ENCODE measurements around the gene AMBRA1. TPM values are rescaled to one million over a fixed set of nuclear protein-coding genes. Genes with fewer than 3 reads are reported as not detected.
"Not testable (repeated sequence)": the region's sequence is repeated elsewhere in the genome, so short reads cannot be mapped to it uniquely, and the experiment has no call there.

Gene AMBRA1
- polyA plus RNA-seq, 2 of the 4 experiments (the other 2 are of a cell fraction), result 11.5 to 13.4 TPM

GRCh38 chr11:46588131-46588530 is 5.7 kb downstream of the AMBRA1 start:
- no peak overlapping the region for H3K4me3 ChIP-seq
- ChIA-PET CTCF (interaction anchor here (0.7 kb wide), 1 partner anchor 240 kb away, joined by 3 read pairs; no protein-coding TSS in a partner anchor), POLR2A (no interaction called here)
- no peak for DNase-seq (ENCODE audit: low read depth in 1 of 2, low spot score in 1 of 2)
- ATAC-seq, result no peak
- TF ChIP-seq TFCP2L1 (CRISPR knock-in tag; IDR thresholded peaks at IDR 0.05) (no peak), USF2 (IDR thresholded peaks at IDR 0.05) (no peak), NR3C1 (IDR thresholded peaks at IDR 0.05) (no peak), MAFK (IDR thresholded peaks at IDR 0.05; ENCODE audit: partially characterized antibody) (no peak), MAX (IDR thresholded peaks at IDR 0.05) (no peak), ELK1 (IDR thresholded peaks at IDR 0.05; ENCODE audit: low read depth, low read length) (no peak), RNF2 (IDR thresholded peaks at IDR 0.05; ENCODE audit: borderline replicate concordance, low read depth) (no peak), MAZ (IDR thresholded peaks at IDR 0.05; ENCODE audit: borderline replicate concordance, low read depth, low read length) (no peak), ESRRA (IDR thresholded peaks at IDR 0.05; ENCODE audit: borderline replicate concordance, low read length) (no peak), PBX3 (IDR thresholded peaks at IDR 0.05) (no peak), ZFP36 (IDR thresholded peaks at IDR 0.05; ENCODE audit: borderline replicate concordance, partially characterized antibody) (no peak), ATOH8 (CRISPR knock-in tag; IDR thresholded peaks at IDR 0.05; ENCODE audit: low read depth) (no peak), FOXS1 (CRISPR knock-in tag; IDR thresholded peaks at IDR 0.05) (no peak), ZSCAN20 (CRISPR knock-in tag; IDR thresholded peaks at IDR 0.05) (no peak), CTCF (IDR thresholded peaks at IDR 0.05) (no peak), HDAC2 (IDR thresholded peaks at IDR 0.05) (no peak), BCL3 (IDR thresholded peaks at IDR 0.05) (no peak)
- FAIRE-seq, result no peak
- H3K27ac ChIP-seq, result no peak overlapping the region
- WGBS (ENCODE audit: missing lambda C conversion rate), result 88% methylated on average over 5 of the region's 5 CpGs
- no peaks in the 10 kb centered on the region for H3K9me3 ChIP-seq
- peaks cover 23% of the 10 kb centered on the region for H3K4me1 ChIP-seq
- no peak overlapping the region for H3K4me2 ChIP-seq

- ATAC-seq; POLR2A ChIA-PET; H3K4me3 ChIP-seq; CTCF ChIA-PET; FAIRE-seq; H3K27ac ChIP-seq; DNase-seq (ENCODE audit: low read depth in 1 of 2, low spot score in 1 of 2); H3K4me1 ChIP-seq; H3K9me3 ChIP-seq; H3K4me2 ChIP-seq: not testable (repeated sequence)
- 80% methylated on average over 1 of the region's 1 CpG for WGBS (ENCODE audit: missing lambda C conversion rate)
Measured at GRCh38 chr11:46583513-46583912, 10.3 kb downstream of the AMBRA1 start.

All from A549 (cell line).